ENCODE results near the gene FOS. TPM values are rescaled to one million over a fixed set of nuclear protein-coding genes. Genes with fewer than 3 reads are reported as not detected.

Gene FOS
- total RNA-seq, 1 experiment from 2014 or later: 14.2 TPM

DNA sequence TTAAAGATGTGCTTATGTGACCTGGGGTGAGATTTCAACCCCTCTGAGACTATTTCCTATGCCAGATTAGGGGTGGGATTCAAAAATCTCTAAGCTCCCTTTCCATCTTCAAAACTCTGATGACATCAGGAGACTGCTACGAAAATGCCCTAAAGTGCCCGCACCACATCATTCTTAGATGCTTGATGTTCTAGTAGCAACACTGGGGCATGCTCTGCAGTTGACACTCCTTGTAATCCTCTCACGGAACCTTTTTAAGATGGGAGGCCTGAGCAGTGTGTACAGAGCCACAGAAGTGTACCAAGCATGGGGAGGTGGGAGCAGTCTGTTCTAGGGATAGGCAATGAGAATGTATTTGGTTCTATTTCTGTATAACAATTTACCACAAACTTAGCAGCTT is 12.2 kb downstream of the FOS start:
- no peak for DNase-seq
- H3K36me3 ChIP-seq (replicated peaks; ENCODE audit: control insufficient read depth, insufficient read depth, low read length): no peaks in the 10 kb centered on the region
- no peak overlapping the region for H3K4me3 ChIP-seq (ENCODE audit: insufficient read depth, low read depth, low read length)
- H3K27me3 ChIP-seq (ENCODE audit: control insufficient read depth, insufficient read depth, low read length): no peaks in the 10 kb centered on the region

DNA sequence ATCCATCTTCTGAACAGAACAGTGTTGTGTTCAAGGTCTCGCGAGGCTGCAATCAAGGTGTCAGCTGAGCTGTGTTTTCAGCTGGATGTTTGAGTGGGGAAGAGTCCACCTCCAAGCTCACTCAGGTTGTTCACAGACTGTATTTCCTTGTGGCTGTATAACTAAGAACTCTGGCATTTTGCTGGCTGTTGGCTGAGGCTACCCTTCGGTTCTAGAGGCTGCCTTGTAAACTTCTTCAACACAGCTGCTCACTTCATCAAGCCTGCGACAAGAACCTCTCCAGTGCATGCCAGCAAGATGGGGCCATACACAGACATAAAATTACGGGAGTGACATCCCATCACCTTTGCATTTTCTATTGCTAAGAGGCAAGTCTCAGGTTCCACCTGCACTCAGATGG is 12.7 kb downstream of the FOS start:
- Histone ChIP-seq H3K27me3 (ENCODE audit: control insufficient read depth, insufficient read depth, low read length) (no peaks in the 10 kb centered on the region), H3K4me3 (ENCODE audit: insufficient read depth, low read depth, low read length) (no peak overlapping the region)
- DNase-seq: no peak

DNA sequence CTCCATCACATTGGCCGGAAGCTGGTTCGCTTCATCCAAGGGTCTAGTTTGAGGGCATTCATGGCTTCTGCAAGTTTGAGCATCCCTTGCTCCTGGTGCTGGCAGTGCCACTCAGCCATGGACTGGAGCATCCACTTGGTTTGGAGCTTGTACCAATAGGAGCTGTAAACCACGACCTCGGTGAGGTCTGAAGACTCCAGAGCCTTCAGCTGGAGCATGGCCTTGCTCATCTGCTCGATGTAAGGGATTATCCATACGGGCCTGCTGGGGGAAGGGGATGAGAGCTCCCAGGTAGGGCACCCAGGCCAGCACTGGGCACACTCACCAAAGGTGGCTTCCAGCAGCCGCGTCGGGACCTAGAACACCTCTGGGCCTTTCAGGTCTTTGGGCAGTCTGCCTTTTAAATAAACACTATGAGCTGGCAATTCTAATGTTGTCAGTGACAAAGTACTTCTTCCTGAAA is 13.5 kb downstream of the FOS start:
- H3K27me3 ChIP-seq (ENCODE audit: control insufficient read depth, insufficient read depth, low read length): no peaks in the 10 kb centered on the region
- H3K36me3 ChIP-seq (replicated peaks; ENCODE audit: control insufficient read depth, insufficient read depth, low read length): no peaks in the 10 kb centered on the region
- no peak overlapping the region for H3K4me3 ChIP-seq (ENCODE audit: insufficient read depth, low read depth, low read length)
- DNase-seq: no peak

More for the DNA sequence above, 12.7 kb downstream of the FOS start:
- no peaks in the 10 kb centered on the region for H3K36me3 ChIP-seq (replicated peaks; ENCODE audit: control insufficient read depth, insufficient read depth, low read length)

- Histone ChIP-seq H3K4me3 (ENCODE audit: insufficient read depth, low read depth, low read length) (no peak overlapping the region), H3K27me3 (ENCODE audit: control insufficient read depth, insufficient read depth, low read length) (no peaks in the 10 kb centered on the region), H3K36me3 (replicated peaks; ENCODE audit: control insufficient read depth, insufficient read depth, low read length) (no peaks in the 10 kb centered on the region)
- DNase-seq: no peak
These were observed 14.3 kb downstream of the FOS start for GRCh38 chr14:75292886-75293285.

GRCh38 chr14:75293920-75294648 is 15.5 kb downstream of the FOS start:
- H3K36me3 ChIP-seq (replicated peaks; ENCODE audit: control insufficient read depth, insufficient read depth, low read length): no peaks in the 10 kb centered on the region
- peak overlapping the region; percentile 74 for H3K4me3 ChIP-seq (ENCODE audit: insufficient read depth, low read depth, low read length)
- DNase-seq: peak; percentile 99
- H3K27me3 ChIP-seq (ENCODE audit: control insufficient read depth, insufficient read depth, low read length): no peaks in the 10 kb centered on the region

DNA sequence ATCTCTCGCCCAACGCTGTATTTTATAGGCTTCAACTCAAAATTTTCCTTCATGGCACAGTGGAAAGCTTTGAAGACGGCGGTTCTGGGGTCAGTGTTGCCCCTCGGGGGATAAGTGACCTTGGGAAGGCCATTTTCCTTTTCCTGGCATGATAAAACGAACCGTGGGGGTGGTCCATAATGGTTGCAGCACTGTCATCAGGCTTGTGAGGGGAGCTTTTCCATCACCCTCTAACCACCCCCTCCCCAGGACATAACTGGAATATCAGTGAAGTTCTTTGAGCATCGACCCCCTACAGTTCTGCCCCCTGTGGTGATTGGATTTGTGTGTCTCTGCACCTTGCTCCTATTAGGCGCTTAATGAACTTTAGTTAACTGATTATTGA is 16.0 kb downstream of the FOS start:
- no peaks in the 10 kb centered on the region for H3K27me3 ChIP-seq (ENCODE audit: control insufficient read depth, insufficient read depth, low read length)
- H3K4me3 ChIP-seq (ENCODE audit: insufficient read depth, low read depth, low read length): peak overlapping the region; percentile 74
- DNase-seq: peak; percentile 76
- H3K36me3 ChIP-seq (replicated peaks; ENCODE audit: control insufficient read depth, insufficient read depth, low read length): no peaks in the 10 kb centered on the region

- Histone ChIP-seq H3K36me3 (replicated peaks; ENCODE audit: control insufficient read depth, insufficient read depth, low read length) (no peaks in the 10 kb centered on the region), H3K4me3 (ENCODE audit: insufficient read depth, low read depth, low read length) (peak overlapping the region; percentile 74), H3K27me3 (ENCODE audit: control insufficient read depth, insufficient read depth, low read length) (no peaks in the 10 kb centered on the region)
- DNase-seq: peak; percentile 80
These were observed 16.4 kb downstream of the FOS start for GRCh38 chr14:75295061-75295461.

DNA sequence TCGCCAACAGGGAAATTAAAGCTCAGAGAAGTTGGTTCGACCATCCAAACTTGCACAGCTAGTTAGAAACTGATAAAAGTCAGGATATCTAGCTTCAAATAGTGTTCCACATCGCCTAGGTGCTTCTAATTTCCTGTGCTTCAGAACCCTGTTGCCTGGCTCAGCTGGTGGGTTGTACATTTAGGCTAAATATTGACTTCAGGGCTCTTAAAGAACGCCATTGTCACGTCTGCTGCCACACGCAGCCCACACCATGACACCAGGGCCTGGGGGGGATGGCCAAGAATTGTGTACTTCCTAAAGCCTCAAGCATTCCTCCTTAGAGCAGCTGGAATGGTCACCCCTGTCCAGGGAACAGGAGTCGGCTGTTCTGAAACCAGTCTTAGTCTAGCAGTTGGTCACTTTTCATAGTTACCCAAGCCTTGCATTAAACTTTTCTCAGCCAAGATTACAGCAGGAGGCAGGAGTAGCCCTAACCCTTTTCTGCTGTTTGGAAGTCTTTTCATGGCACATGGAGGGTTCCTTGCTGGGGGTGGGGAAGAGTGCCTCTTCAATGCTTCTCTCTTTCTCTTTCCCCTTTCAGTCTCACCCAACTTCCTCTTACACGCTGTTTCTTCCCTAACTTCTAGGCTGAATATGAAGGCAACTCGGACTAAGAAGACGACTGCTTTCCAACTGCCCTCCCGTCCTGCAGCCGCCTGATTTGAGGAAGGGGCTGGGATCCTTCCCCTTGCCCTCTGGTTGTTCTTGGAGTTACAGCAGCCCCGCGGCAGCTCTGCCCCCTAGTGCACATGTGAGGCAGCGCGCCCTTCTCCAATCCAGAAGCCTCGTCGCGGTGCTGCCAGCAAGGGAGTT is 17.1 kb downstream of the FOS start:
- Histone ChIP-seq H3K27me3 (ENCODE audit: control insufficient read depth, insufficient read depth, low read length) (no peaks in the 10 kb centered on the region), H3K4me3 (ENCODE audit: insufficient read depth, low read depth, low read length) (peak overlapping the region; percentile 74), H3K36me3 (replicated peaks; ENCODE audit: control insufficient read depth, insufficient read depth, low read length) (no peaks in the 10 kb centered on the region)

DNA sequence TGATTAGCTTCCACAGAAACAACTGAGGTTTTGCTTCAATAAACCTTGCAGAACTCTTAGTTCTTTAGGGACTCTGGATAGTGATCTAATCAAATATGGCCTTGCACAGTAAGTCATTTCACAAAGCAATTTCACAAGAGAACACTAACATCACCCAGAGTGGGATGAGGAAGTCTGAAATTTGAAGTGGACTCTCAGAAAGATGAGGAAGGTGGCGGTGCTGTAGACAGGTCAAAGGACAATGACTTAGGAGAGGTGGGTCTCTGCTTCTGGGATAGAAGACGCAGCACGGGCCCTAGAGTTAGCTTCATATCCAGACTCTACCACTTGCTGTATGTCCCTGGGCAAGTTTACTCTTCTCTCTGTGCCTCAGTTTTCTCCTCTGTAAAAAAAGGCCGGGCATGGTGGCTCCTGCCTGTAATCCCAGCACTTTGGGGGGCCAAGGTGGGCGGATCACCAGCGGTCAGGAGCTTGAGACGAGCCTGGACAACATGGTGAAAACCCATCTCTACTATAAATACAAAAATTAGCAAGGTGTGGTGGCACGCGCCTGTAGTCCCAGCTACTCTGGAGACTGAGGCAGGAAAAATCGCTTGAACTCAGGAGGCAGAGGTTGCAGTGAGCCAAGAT is 18.9 kb downstream of the FOS start:
- no peak for DNase-seq
- no peaks in the 10 kb centered on the region for H3K36me3 ChIP-seq (replicated peaks; ENCODE audit: control insufficient read depth, insufficient read depth, low read length)
- H3K27me3 ChIP-seq (ENCODE audit: control insufficient read depth, insufficient read depth, low read length): no peaks in the 10 kb centered on the region
- H3K4me3 ChIP-seq (ENCODE audit: insufficient read depth, low read depth, low read length): no peak overlapping the region

More for the DNA sequence above, 17.1 kb downstream of the FOS start:
- peak; percentile 89 for DNase-seq

DNA sequence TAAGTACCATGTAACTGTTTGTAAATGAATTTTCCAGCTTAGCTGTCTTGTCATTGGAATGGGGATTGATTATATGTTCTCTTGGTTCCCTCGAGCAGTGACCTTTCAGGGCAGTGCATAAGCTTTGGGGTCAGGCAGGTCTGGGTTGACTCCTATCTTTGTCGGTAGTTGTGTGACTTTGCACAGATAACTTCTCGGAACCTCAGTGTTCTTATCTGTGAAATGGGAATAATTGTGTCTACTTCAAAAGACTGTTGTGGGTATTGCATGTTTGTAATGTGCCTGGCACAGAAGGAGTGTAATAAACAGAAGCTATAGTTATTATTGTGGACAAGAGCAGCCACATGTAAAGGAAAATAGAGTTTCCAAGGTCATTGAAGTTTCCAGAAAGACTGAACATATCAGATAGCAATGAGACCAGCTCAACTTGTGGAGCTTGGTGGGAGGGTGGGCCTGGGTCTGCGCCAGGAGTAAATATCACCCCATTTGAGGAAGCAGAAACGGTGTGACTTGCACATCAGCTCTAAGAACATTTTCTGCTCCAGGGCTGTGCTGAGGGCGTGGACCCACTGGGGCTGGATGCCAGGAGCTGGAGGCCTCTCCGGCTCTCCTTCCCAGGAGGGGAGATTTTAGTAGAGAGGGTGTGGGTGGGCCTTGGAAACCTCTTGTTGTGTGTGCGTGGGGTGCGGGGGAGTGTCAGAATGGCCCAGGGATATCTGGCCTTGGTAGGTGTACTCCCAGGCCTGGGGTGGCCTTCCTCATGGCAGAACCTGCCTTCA is 19.7 kb downstream of the FOS start:
- no peak overlapping the region for H3K4me3 ChIP-seq (ENCODE audit: insufficient read depth, low read depth, low read length)
- H3K36me3 ChIP-seq (replicated peaks; ENCODE audit: control insufficient read depth, insufficient read depth, low read length): no peaks in the 10 kb centered on the region
- DNase-seq: no peak
- no peaks in the 10 kb centered on the region for H3K27me3 ChIP-seq (ENCODE audit: control insufficient read depth, insufficient read depth, low read length)

GRCh38 chr14:75299059-75299458 is 20.4 kb downstream of the FOS start:
- no peaks in the 10 kb centered on the region for H3K36me3 ChIP-seq (replicated peaks; ENCODE audit: control insufficient read depth, insufficient read depth, low read length)
- H3K27me3 ChIP-seq (ENCODE audit: control insufficient read depth, insufficient read depth, low read length): no peaks in the 10 kb centered on the region
- no peak for DNase-seq

DNA sequence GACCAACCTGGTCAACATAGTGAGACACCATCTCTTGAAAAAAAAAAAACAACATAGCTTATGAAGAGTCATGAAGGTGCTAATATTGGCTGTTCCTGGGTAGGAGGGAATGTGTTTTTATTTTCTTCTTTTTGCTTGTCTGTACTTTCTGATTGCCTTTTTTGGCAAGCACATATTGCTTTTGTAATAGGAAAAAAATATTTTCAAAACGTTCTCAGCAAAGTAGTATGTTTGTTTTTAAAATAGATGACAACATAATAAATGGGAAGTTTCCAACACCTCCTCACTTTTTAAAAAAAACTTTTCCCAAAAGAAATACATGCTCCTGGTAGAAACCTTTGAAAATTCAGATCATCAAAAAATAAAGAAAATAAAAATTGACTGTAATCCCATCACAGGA is 20.9 kb downstream of the FOS start:
- H3K27me3 ChIP-seq (ENCODE audit: control insufficient read depth, insufficient read depth, low read length): no peaks in the 10 kb centered on the region

More at GRCh38 chr14:75299059-75299458, 20.4 kb downstream of the FOS start:
- H3K4me3 ChIP-seq (ENCODE audit: insufficient read depth, low read depth, low read length): no peak overlapping the region

GRCh38 chr14:75301666-75302325 is 23.2 kb downstream of the FOS start:
- DNase-seq: no peak
- H3K36me3 ChIP-seq (replicated peaks; ENCODE audit: control insufficient read depth, insufficient read depth, low read length): no peaks in the 10 kb centered on the region
- no peak overlapping the region for H3K4me3 ChIP-seq (ENCODE audit: insufficient read depth, low read depth, low read length)
- no peaks in the 10 kb centered on the region for H3K27me3 ChIP-seq (ENCODE audit: control insufficient read depth, insufficient read depth, low read length)

More for the DNA sequence above, 20.9 kb downstream of the FOS start:
- DNase-seq: no peak
- Histone ChIP-seq H3K4me3 (ENCODE audit: insufficient read depth, low read depth, low read length) (no peak overlapping the region), H3K36me3 (replicated peaks; ENCODE audit: control insufficient read depth, insufficient read depth, low read length) (no peaks in the 10 kb centered on the region)

DNA sequence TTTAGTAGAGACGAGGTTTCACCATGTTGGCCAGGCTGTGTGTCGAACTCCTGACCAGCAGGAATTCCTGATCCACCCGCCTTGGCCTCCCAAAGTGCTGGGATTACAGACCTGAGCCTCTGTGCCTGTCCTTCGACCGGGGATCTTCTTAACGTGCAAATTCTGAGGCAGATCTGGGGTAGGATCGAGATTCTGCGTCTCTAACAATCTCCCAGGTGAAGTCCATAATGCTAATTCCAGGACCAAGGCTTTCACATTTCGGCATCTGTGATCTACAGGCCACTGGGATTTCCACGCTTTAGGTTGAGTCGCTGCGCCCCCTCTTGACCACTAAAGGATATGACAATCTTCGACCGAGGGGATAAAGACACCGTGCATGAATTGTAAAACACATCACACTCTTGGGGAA is 24.8 kb downstream of the FOS start:
- H3K4me3 ChIP-seq (ENCODE audit: insufficient read depth, low read depth, low read length): no peak overlapping the region
- DNase-seq: peak; percentile 71

More for the DNA sequence above, 24.8 kb downstream of the FOS start:
- Histone ChIP-seq H3K36me3 (replicated peaks; ENCODE audit: control insufficient read depth, insufficient read depth, low read length) (no peaks in the 10 kb centered on the region), H3K27me3 (ENCODE audit: control insufficient read depth, insufficient read depth, low read length) (no peaks in the 10 kb centered on the region)
